Peyer's patch (tissue), 4 donors: ENCODE measurements around the gene LMNTD1. TPM values are rescaled to one million over a fixed set of nuclear protein-coding genes. Genes with fewer than 3 reads are reported as not detected.

ENCODE experiments used
- DNase-seq, 3 donors: peaks; one replicate each; pipeline ENCODE4 v3.0.0-alpha.2; 2017 to 2019
- H3K27ac ChIP-seq, 4 donors: fragments of 200-600 bp; sonication (generic); one replicate each; pipeline ENCODE4 v1.5.1; 2016 to 2019
- H3K27me3 ChIP-seq, 2 donors: fragments of 200-600 bp; sonication (generic); one replicate each; pipeline ENCODE4 v1.5.1; 2019
- H3K36me3 ChIP-seq, 3 donors: fragments of 200-600 bp; sonication (generic); one replicate each; pipeline ENCODE4 v1.5.1; 2016 to 2019
- H3K4me1 ChIP-seq, 4 donors: fragments of 200-600 bp; sonication (generic); one replicate each; pipeline ENCODE4 v1.5.1; 2016 to 2019
- H3K4me3 ChIP-seq, 4 donors: fragments of 200-600 bp; sonication (generic); 1 replicate in 3 of 4; 2 replicates in 1 of 4; pipeline ENCODE4 v1.5.1; 2016 to 2019; ENCODE audit warnings: mild to moderate bottlenecking in 1 of 4
- H3K9me3 ChIP-seq, 4 donors: fragments of 200-600 bp; sonication (generic); one replicate each; pipeline ENCODE4 v1.5.1; 2016 to 2019; ENCODE audit warnings: mild to moderate bottlenecking in 1 of 4
- CTCF ChIP-seq, 6 experiments: fragments of 450-650 bp in 4 of 6; fragments of 200-600 bp in 2 of 6; sonication (generic) in 1 of 6; IDR thresholded peaks; one replicate each; pipeline ENCODE4 v1.5.1; 2017 to 2019; ENCODE audit warnings: antibody characterized with exemption in 6 of 6, mild to moderate bottlenecking in 3 of 6, moderate library complexity in 1 of 6
- POLR2A ChIP-seq, 2 donors: fragments of 450-650 bp; IDR thresholded peaks; one replicate each; pipeline ENCODE4 v1.5.1; 2017; ENCODE audit warnings: antibody characterized with exemption in 2 of 2, mild to moderate bottlenecking in 2 of 2, moderate library complexity in 2 of 2
- total RNA-seq, 4 donors: library from RNA; depleted of rRNA; stranded (reverse); fragments of >200 nt; gene quantifications; one replicate each; pipeline ENCODE4 v1.1.0, GENCODE V29; 2016

LMNTD1 gene
- total RNA-seq, 4 donors from 2014 or later, result not detected

- Histone ChIP-seq H3K4me1 (no peaks in the 10 kb centered on the region), H3K36me3 (no peaks in the 10 kb centered on the region), H3K9me3 (no peaks in the 10 kb centered on the region), H3K27ac (no peak overlapping the region), H3K27me3 (no peaks in the 10 kb centered on the region), H3K4me3 (no peak overlapping the region)
- DNase-seq, result no peak
- no peak for TF ChIP-seq POLR2A (IDR thresholded peaks at IDR 0.05)
- no peak for TF ChIP-seq CTCF (IDR thresholded peaks at IDR 0.05)
Measured at GRCh38 chr12:25503666-25504065, 49.4 kb downstream of the LMNTD1 start.

DNA sequence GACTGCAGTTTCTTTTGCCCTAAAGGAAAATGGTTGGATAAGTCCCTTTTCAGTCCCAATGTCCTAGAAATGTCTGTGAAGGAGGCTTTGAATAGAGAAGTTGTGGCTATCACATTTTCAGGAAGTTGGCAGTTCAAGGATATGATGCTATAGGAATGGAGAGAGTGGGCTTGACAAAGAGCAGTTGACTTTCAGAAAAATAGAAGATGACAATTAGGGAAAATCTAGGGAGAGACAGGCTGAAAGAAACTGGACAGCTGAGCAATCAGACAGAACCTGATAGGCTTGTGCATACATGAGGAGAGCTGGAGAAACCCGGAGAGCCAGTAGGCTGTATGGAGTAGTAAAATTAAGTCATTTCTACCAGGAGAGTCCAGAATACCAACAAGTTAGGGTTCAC, 50.5 kb downstream of the LMNTD1 start:
- no peak for TF ChIP-seq CTCF (IDR thresholded peaks at IDR 0.05)
- TF ChIP-seq POLR2A (IDR thresholded peaks at IDR 0.05), result no peak
- no peak overlapping the region for H3K27ac ChIP-seq

GRCh38 chr12:25502118-25502517, 51.0 kb downstream of the LMNTD1 start:
- Histone ChIP-seq H3K4me3 (no peak overlapping the region), H3K27ac (no peak overlapping the region), H3K9me3 (no peaks in the 10 kb centered on the region), H3K4me1 (no peaks in the 10 kb centered on the region), H3K27me3 (no peaks in the 10 kb centered on the region), H3K36me3 (no peaks in the 10 kb centered on the region)
- DNase-seq, result no peak
- TF ChIP-seq POLR2A (IDR thresholded peaks at IDR 0.05) (no peak), CTCF (IDR thresholded peaks at IDR 0.05) (no peak)

More for the DNA sequence above, 50.5 kb downstream of the LMNTD1 start:
- no peaks in the 10 kb centered on the region for H3K4me1 ChIP-seq
- no peaks in the 10 kb centered on the region for H3K36me3 ChIP-seq
- H3K4me3 ChIP-seq, result no peak overlapping the region
- no peak for DNase-seq
- no peaks in the 10 kb centered on the region for H3K9me3 ChIP-seq
- no peaks in the 10 kb centered on the region for H3K27me3 ChIP-seq

- DNase-seq, result no peak
- Histone ChIP-seq H3K27ac (no peak overlapping the region), H3K4me3 (no peak overlapping the region), H3K4me1 (no peaks in the 10 kb centered on the region), H3K36me3 (no peaks in the 10 kb centered on the region), H3K9me3 (no peaks in the 10 kb centered on the region), H3K27me3 (no peaks in the 10 kb centered on the region)
- TF ChIP-seq POLR2A (IDR thresholded peaks at IDR 0.05) (no peak), CTCF (IDR thresholded peaks at IDR 0.05) (no peak)
Measured at GRCh38 chr12:25501549-25501948, 51.5 kb downstream of the LMNTD1 start.

DNA sequence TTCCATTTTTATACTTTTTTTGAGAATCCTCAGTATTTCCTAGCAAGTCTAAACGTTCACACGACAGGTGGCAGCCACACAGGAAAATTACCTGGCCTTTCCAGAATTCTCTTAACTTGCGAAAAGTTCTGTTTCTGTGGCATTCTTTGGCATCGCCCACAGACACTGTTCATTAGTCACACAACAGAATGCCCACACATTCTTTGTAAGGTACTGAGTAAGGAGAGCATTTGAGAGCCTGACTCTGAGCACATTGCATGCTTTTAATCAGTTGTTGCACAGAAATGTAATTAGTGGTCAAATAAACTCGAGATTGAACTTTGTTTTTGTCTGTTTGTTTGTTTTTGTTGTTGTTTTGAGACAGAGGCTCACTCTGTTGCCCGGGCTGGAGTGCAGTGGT, 52.4 kb downstream of the LMNTD1 start:
- Histone ChIP-seq H3K9me3 (no peaks in the 10 kb centered on the region), H3K4me3 (no peak overlapping the region), H3K36me3 (no peaks in the 10 kb centered on the region), H3K4me1 (no peaks in the 10 kb centered on the region), H3K27ac (no peak overlapping the region), H3K27me3 (no peaks in the 10 kb centered on the region)
- no peak for DNase-seq
- no peak for TF ChIP-seq POLR2A (IDR thresholded peaks at IDR 0.05)
- TF ChIP-seq CTCF (IDR thresholded peaks at IDR 0.05), result no peak

- H3K27me3 ChIP-seq, result no peaks in the 10 kb centered on the region
- no peak overlapping the region for H3K4me3 ChIP-seq
- H3K36me3 ChIP-seq, result no peaks in the 10 kb centered on the region
- no peak for DNase-seq
- no peaks in the 10 kb centered on the region for H3K4me1 ChIP-seq
- no peak overlapping the region for H3K27ac ChIP-seq
- TF ChIP-seq POLR2A (IDR thresholded peaks at IDR 0.05) (no peak), CTCF (IDR thresholded peaks at IDR 0.05) (no peak)
- H3K9me3 ChIP-seq, result no peaks in the 10 kb centered on the region
Measured at GRCh38 chr12:25497021-25497420, 56.1 kb downstream of the LMNTD1 start.
